HG03064 (cell line): ENCODE measurements around the gene POLR2E.

Source experiments
- ATAC-seq: cut with Tn5 transposase; IDR thresholded peaks from one replicate; pipeline ENCODE4 v1.9.1; 2021; ENCODE audit warnings: low read depth; ENCODE audit not compliant: unreplicated experiment

The POLR2E gene

DNA sequence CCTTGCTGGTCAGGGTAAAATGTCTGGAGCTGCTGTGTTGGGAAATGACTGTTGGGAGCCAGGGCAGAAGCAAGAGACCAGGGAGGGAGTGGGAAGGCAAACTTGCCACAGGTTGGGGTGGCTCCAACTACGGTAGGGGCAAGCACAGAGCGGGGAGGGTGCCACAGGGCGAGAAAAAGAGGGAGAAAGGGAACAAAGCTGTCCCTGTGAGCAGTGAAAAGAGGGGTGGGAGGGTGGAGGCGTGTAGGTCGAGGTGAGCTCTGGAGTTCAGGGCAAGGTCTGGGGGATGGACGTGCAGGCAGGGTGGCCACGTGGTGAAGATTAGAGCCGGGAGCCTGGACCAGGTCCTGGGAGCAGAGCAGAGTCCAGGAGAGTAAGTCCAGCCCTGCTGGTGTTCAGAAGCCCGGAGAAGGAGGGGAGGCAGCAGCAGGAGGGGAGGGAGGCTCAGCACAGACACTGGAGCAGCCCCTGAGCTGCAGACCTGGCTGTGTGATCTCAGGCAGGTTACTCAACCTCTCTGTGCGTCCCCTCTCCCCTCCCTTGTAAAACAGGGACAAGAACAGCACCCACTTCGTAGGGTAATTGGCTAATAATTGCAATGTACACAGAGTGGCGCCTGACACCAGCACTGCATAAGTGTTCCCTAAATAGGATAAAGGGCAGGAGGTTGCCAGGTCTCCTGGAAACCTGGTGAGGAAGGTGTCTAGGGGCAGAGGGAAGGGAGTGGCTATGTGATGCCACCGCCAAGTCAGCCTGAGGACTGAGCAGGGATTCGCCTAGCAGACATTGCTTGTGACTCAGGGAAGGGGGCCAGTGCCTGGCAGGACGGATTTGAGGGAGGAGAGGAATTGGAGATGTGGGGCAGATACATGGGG, 3.2 kb upstream of the POLR2E start:
- no peak for ATAC-seq

DNA sequence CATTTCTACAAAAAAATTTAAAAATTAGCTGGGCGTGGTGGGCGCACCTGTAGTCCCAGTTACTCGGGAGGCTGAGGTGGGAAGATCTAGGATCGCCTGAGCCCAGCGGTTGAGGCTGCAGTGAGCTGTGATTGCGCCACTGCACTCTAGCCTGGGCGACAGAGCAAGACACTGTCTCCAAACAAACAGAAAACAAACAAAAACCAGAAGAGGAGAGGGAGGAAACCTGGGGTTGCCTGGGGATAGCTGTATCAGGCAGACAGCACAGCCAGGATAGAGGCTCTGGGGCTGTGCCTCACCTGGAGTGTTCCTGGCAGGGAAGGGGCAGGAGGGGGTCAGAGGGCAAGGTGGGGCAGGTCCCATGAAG, 2.6 kb upstream of the POLR2E start:
- ATAC-seq = no peak

DNA sequence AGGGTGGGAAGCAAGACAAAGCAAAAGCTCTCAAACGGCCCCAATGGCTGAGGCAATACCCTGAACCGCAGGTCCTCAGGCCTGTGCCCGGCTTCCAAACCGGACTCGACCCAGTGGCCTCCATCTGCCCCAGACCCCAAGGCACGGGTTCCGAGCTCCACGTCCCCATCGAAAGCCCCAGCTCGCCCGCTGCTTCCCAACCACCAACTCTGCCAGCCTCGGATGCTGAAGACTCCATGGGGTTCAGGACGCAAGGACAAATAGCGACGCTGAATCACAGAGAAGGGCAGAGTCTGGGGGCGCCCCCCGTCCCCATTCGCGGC, 559 bp downstream of the POLR2E start:
- no peak for ATAC-seq

DNA sequence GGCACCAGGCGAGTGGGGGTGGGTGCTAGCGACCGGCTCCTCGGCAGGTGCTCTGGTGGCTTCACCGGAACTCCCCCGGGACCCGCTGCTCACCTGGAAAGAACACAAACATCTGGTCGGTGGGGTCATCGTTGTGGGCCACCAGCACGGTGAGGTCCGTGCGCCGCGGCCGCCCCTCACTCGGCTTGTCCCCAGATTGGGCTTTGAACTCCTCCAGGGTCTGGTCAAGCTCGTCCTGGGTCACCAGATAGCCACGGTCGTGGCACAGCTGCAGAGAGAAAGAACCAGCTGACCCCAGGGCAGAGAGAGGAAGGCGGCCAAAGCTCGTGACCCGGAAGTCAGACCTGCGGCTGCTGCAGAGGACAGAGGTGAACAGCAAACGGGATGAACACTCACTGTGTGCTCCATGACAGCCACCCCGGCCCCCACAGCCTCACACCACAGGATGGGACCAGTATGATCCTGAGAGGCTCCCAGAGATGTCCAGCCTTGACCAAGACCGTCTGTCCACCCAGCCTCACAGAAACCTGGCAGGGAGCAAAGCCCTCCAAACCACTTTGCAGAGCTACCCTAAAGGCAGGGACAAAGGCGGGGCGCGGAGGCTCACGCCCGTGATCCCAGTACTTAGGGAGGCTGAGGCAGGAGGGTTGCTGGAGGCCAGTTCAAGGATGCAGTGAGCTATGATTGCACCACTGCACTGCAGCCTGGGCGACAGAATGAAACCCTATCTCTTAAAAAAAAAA, 1.2 kb downstream of the POLR2E start:
- no peak for ATAC-seq

DNA sequence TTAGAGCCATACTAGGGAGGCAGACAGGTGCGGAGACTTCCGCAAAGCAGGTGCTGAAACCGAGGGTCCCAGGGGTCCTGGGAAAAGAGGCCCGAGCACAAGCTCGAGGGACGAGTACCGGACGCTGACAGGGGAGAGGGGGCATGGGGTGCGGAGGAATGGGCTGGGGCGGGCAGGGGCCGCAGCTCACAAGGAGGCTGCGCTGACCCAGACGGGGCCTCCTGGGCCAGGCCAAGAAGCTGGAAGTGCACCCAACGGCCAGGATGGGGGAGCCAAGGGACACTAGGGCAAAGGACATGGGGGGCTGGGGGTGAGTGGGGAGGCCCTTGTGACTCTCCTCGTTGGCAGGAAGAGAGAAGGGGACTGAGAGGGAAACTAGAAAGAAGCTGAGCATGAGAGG, 1.8 kb downstream of the POLR2E start:
- no peak for ATAC-seq

DNA sequence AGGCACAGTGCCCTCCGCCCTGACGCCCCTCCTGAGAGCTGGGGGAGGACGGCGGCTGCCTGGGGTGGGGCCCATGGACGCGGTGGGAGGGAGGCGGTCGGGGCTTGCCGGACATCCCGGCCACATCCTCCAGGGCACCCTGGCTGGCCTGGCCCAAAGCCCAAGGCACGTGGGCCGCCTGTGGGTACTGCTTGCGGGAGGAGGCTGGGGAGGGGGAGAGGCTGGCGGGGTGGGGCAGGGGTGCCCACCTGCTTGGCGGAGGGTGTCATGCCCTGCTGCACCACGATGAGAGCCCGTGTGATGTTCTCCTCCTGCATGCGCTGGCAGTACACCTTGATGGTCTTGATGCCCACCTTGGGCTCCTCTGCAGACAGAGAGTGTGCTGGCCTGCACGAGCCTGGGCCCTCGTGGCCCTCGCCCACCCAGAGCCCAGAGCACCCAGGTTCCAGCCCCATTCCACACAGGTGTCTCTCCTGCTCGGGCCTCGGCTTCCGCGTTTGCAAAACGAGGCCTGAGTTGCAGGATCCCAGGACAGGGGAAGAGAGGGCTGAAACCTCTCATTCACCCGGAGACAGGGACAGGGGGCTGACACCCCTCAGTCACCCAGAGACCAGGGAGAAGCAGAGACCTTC, 3.5 kb downstream of the POLR2E start:
- no peak for ATAC-seq

DNA sequence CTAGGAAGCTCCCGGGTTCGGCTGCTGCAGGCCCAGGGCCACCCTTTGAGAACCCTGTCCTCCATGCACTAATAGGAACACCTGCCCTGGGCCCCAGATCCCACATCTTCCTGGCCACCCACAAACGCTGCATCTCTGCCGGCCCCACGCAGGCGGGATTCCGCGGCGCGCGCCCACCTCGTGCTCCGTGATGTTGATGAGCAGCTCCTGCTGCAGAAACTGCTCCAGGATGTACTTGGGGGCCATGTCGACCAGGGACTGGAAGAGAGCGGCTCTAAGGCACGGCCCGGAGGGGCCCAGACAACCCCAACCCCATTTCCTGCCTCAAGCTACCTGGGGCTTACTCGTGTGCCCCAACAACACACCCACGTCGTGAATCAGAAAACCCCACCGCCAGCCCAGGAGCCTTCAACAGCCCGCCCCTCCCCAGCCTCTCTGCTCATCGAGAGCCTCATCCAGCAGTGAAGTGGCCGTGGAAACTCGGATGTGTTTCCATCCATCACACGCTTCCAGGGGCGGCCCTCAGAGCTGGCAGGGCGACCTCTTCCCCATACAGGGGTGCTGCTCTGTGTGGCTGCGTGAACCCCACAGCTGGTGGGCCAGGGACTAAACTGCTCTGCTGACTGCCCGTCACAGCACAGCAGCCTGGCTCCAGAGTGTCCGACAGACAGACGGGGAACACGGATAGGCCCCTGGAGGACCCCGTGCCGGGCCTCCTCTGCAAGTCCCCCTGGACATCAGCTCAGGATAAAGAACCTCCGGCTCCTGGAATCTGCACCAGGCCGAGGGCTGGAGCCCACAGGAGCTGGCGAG, 4.2 kb downstream of the POLR2E start:
- no peak for ATAC-seq

DNA sequence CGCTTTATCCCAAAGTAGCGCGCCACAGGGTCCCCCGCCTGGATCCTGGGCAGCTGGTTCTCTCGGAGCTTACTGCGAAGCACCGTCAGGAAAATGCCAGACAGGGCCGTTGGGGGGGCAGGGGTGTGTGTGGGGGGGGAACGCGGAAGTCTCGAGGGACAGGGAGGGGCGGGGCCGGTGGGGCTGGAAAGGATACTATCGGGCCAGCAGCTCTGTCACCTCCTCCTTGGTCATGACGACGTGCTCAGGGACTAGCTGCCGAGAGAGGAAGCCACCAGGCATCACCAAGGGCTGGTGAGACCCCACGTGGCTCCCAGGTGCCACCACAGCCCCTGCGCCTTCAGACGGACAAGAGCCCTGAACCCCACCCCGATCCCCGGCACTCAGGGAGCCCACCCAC, 5.3 kb downstream of the POLR2E start:
- ATAC-seq = no peak

DNA sequence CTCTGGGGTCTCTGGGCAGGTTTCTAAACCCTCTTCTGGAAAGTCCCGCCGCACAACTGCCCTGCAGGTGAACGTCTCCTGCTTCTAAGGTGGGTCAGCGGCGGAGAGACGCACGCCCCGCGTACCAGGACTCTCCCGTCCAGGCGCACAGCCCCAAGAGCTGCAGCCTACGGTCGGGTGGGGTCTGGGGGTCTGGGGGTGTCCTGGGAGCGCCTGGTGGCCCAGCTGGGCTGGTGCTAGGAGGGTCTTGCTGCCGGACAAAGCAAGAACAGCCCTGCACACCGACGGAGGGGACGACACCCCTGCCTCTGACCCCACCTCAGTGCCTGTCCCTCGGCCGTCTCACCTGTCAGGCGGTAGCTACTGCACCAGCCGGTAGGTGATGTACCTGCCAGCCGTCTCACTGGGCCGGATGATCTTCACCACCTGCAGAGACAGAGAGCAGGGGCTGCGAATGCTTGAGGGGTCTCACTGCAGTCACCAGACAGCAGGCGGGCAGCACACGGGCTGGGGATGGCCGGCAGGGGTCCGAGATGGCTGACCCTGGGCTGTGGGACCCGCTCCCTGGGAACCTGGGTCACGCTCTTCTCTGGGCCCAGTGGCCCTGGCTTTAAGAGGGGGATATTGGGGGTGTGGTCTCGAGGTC, 5.9 kb downstream of the POLR2E start:
- no peak for ATAC-seq

DNA sequence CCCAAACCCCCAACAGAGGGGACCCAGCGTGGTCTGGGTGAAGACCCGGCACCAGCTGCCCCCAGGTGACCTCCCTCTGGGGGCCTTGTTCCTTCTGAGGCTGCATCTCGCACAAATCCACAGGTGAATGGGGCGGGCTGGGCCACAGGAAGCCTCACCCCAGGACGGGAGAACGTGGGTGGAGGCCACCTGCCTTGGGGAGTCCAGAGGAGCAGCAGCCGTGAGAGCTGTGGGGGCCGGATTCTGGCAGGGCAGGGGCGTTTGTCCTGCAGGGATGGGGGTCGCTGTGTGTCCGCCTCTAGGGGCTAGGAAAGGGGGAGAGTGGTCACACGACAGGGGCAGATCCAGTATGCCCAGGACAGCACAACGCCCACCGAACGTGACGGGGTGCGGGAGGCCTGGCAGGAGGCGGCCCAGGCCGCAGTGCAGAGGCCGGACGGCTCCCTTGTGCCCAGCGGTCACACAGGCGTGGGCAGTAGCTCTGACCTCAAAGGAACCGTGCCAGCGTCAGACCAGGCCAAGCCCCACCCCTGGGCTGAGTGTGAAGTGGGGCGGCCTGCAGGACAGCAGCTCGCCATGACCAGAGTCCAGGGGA, 6.7 kb downstream of the POLR2E start:
- ATAC-seq = no peak

DNA sequence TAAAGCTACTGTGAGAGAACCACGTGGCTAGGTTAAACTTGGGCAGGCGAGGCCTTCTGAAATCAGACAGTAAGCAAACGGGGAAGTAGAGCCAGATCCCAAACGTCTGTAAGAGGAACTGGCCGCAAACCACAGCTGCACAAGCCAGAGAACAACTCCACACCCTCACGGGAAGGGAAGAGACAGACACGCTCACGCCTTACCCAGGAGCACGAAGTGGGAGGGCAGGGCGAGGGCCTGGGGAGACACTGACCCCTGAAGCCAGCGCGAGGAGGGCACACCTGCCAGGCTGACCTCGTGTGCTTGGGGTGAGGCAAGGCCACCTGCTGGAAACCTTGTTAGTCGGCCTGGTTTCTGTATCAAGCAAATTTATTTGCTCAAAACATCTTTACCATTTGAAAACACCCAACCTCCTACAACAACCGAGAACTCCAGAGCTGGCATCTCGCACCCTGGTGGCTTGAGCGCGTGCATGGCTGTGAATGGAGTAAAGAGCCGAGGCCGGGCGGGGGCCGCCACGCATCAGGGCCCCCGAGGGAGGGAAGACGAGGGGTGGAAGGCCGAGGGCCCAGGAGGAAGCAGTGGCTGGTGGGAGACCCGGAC, 7.3 kb downstream of the POLR2E start:
- no peak for ATAC-seq

DNA sequence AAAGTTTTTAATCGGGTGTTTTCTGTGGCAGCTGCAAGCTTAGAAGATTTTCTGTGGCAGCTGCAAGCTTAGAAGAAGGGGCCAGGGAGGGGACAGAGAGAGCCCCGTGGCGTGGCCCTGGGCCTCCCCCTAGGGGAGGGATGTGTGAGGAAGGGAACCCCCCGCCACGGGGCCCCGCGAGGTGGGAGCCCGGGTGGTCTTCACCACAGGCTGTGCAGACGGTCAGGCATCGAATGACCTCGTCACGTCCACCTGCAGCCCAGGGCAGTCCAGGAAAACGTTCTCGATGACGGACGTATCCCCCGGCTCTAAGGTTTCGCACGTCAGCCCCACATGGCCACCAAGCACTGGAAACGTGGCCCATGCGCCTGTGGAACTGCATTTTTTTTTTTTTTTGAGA, 8.6 kb downstream of the POLR2E start:
- ATAC-seq = no peak

DNA sequence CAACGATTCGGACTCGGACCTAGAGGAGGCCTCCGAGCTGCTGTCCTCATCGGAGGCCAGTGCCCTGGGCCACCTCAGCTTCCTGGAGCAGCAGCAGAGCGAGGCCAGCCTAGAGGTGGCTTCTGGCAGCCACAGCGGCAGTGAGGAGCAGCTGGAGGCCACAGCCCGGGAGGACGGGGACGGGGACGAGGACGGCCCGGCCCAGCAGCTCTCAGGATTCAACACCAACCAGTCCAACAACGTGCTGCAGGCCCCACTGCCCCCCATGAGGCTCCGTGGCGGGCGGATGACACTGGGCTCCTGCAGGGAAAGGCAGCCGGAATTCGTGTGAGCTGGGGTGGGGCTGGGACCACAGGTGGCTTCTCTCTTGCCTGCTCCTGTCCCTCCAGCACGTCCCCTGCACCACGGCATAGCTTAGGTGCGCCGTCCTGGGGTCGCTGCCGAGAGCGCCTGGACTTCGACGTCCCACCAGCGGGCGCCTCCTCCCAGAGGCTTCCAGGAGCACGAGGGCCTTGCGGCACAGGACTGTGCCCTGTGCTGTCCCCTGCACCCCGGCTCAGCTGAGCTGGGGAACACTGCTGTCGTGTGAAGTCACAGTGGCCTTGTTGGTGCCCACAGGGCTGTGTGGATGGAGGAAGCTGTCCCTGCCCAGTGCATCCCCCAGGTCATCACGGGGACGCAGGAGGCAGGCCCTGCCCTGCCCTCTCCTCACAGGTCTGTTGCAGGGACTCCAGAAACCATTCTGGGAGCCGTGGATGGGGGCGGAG, 9.3 kb downstream of the POLR2E start:
- ATAC-seq = no peak

DNA sequence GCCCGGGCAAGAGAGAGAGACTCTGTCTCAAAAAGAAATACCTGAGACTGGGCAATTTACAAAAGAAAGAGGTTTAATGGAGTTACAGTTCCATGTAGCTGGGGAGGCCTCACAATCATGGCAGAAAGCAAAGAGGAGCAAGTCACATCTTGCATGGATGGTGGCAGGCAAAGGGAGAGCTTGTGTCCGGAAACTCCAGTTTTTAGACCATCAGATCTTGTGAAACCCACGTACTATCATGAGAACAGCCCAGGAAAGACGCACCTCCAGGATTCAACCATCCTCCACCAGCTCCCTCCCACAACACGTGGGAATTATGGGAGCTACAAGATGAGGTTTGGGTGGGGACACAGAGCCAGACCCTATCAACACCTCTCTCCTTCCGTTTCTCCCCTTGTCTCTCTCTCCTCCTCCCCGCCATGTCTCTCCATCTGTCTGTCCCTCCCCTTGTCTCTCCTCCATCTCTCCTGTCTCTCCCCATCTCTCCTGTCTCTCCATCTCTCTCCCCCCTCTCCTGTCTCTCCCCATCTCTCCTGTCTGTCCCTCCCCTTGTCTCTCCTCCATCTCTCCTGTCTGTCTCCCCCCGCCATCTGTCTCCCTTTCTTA, 10.0 kb downstream of the POLR2E start:
- no peak for ATAC-seq

DNA sequence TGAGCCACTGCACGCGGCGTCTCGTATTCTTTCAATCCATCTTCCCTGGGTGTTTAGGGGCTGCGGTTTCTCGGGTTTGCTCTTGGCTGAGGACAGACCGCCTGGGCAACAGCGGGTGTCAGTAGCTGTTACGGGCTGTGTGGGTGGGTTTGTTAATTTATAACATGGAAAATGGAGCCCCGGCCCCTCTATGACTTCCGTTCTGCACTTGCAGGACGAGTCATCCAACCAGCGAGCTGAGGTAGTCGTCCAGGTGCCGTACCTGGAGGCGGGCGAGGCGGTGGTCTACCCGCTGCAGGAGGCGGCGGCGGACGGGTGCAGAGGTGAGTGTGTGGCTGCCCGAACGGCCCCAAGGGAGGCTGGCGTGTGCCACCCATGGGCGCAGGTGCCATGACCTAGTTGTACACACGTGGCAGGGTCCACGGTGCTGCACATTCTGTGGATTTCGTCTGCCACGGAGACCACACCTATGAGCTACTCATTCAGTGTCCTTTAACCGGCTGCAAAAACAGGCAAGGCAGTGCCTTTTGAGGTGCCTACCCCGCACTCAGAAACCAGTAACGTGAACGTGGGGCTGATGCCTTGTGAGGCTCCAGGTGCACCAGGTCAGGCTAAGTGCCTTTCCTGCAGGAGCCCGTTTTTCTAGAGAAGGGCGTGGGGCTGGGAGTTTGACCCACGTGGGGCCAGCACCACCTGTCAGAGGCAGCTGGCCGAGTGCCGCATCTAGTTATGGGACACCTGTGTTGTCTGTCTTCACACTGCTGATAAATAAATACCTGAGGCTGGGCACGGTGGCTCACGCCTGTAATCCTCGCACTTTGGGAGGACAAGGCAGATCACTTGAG, 10.9 kb downstream of the POLR2E start:
- no peak for ATAC-seq

DNA sequence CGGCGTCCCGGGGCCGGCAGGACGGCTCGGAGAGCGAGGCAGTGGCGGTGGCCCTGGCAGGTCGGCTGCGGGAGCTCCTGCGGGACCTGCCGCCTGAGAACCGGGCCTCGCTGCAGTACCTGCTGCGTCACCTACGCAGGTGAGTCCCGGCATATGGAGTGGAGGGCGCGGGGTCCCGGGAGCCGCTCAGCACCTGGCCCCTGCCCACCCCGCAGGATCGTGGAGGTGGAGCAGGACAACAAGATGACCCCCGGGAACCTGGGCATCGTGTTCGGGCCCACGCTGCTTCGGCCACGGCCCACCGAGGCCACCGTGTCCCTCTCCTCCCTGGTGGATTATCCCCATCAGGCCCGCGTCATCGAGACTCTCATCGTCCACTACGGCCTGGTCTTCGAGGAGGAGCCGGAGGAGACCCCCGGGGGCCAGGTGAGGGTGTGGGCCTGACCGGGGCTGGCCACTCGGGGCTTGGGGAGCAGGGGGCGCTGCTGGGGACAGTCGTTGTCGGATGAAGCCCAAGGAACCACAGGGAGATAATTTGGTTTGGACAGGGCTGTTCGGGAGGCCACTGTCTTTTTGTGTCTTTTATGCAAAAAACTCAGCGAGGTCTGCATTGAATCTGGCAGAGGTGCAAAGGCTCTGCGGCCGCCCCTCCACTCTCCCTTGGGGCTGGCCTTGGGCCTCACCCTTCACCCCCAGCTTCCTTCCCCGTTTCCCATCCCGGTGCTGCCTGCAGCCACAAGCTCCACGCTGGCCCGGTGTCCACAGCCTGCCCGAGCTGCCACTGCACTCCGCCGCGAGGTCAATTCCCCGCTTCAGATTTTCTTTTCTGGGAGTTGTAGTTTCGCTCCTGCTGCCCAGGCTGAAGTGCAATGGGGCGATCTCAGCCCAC, 12.0 kb downstream of the POLR2E start:
- no peak for ATAC-seq
